Right lobe of liver (tissue), 6 donors: ENCODE data around the gene CDH12. TPM values are rescaled to one million over a fixed set of nuclear protein-coding genes. Genes with fewer than 3 reads are reported as not detected.

Experiments used
- ATAC-seq, 4 donors: fragments of 200-7000 bp; cut with Tn5 transposase; one replicate each; pipeline ENCODE4 v1.9.1; 2020; ENCODE audit warnings: mild to moderate bottlenecking in 4 of 4, moderate library complexity in 4 of 4
- DNase-seq, 3 donors: peaks; one replicate each; pipeline ENCODE4 v3.0.0-alpha.2; 2020
- H3K27ac ChIP-seq, 3 donors: fragments of 200-600 bp; one replicate each; pipeline ENCODE4 v1.8.0; 2022
- H3K27me3 ChIP-seq, 2 donors: fragments of 200-600 bp; one replicate each; pipeline ENCODE4 v1.8.0; 2022
- H3K36me3 ChIP-seq, 4 donors: fragments of 200-600 bp; sonication (generic) in 1 of 4; one replicate each; pipeline versions ENCODE4 v1.5.1 to v1.8.0; 2017 to 2022; ENCODE audit warnings: control low read depth in 1 of 4
- H3K4me1 ChIP-seq, 4 donors: fragments of 200-600 bp; sonication (generic) in 1 of 4; one replicate each; pipeline versions ENCODE4 v1.5.1 to v1.8.0; 2017 to 2022; ENCODE audit warnings: control low read depth in 1 of 4
- H3K4me3 ChIP-seq, 3 donors: fragments of 200-600 bp; one replicate each; pipeline ENCODE4 v1.8.0; 2022
- H3K9me3 ChIP-seq, 4 donors: fragments of 200-600 bp; sonication (generic) in 1 of 4; one replicate each; pipeline versions ENCODE4 v1.5.1 to v1.8.0; 2017 to 2022; ENCODE audit warnings: control low read depth in 1 of 4
- CTCF ChIP-seq, 4 donors: fragments of 200-600 bp in 3 of 4; fragments of 450-650 bp in 1 of 4; IDR thresholded peaks; one replicate each; pipeline versions ENCODE4 v1.5.1 to v1.8.0; 2016 to 2022; ENCODE audit warnings: antibody characterized with exemption in 4 of 4, mild to moderate bottlenecking in 2 of 4
- POLR2A ChIP-seq: fragments of 450-650 bp; IDR thresholded peaks from one replicate; pipeline ENCODE4 v1.6.1; 2017; ENCODE audit warnings: antibody characterized with exemption, mild to moderate bottlenecking
- WGBS: methylation state at CpG from one replicate; pipeline ENCODE4 v1.1.6; 2018; ENCODE audit warnings: low coverage, low lambda C conversion rate; ENCODE audit not compliant: insufficient coverage; ENCODE audit errors: missing lambda C conversion rate; 5-methylcytosine and 5-hydroxymethylcytosine counted together
- intact Hi-C, 2 donors: fragments of 100-400 bp; cut with DNase I; formaldehyde crosslinking; loops; one replicate each; pipeline versions ENCODE4 v1.11.2 to v1.14.1; 2022
- total RNA-seq, 6 experiments: library from RNA; depleted of rRNA in 2 of 6; stranded (reverse); fragments of >200 nt in 2 of 6; fragmentation: NEBNext Ultra II Directional in 3 of 6; extraction: Animal tissue kit (Norgen Biotek cat#: 25700) in 3 of 6; gene quantifications; one replicate each; pipeline versions ENCODE4 v1.1.0 to v1.2.4, GENCODE V29; 2016 to 2023
- donor health status: DM: no; HTN: yes; CAD: no.
- donor health status: DM: no; HTN: no; CAD: no.
- donor health status: DM: no; HTN: no; CAD: no.
- donor health status: DM: no; HTN: yes; CAD: no.
- donor health status: DM: no; HTN: yes; CAD: no.

The CDH12 gene
- total RNA-seq, 6 experiments from 2014 or later = 0.42 to 1.0 (median 0.77) TPM; not detected in 3

DNA sequence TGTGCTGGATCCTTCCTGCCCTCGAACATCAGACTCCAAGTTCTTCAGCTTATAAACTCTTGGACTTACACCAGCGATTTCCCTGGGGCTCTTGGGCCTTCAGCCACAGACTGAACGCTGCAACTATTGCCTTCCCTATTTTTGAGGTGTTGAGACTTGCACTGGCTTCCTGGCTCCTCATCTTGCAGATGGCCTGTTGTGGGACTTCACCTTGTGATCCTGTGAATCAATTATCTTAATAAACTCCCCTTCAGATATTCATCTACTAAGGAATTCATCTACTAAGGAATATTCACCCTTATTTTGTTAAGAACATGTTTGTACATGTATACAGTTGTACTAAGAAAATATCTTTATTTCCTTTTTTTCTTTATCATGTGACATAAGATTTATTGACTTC, 1079.7 kb downstream of the CDH12 start:
- Histone ChIP-seq H3K4me1 (no peaks in the 10 kb centered on the region), H3K9me3 (no peaks in the 10 kb centered on the region), H3K27me3 (no peaks in the 10 kb centered on the region), H3K4me3 (no peak overlapping the region), H3K27ac (no peak overlapping the region), H3K36me3 (no peaks in the 10 kb centered on the region)
- 68% methylated on average over 3 of the region's 3 CpGs for WGBS
- DNase-seq = no peak
- intact Hi-C loops = no loop called here
- no peak for TF ChIP-seq CTCF (IDR thresholded peaks at IDR 0.05)
- no peak for TF ChIP-seq POLR2A
- no peak for ATAC-seq

DNA sequence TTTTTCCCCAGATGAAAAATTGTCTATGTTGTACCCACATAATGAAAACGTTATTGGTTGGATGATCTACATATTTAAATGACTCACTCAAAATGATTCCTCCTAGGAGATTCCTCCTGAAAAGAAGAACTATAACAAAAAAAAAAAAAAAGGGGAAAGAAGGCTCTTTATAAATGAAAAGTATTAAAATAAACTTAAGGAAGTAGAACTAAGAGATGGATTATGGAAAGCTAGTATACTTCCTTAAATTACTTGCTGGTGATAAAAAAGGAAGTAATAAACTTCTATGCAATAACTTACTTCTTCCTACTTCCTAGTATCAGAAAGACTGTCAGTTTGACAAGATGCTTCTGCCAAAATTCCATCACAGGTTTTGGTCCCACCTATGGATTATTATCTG, 1087.7 kb downstream of the CDH12 start:
- no peak for ATAC-seq

GRCh38 chr5:21739096-21739495, 1114.0 kb downstream of the CDH12 start:
- Histone ChIP-seq H3K4me3 (no peak overlapping the region), H3K4me1 (no peaks in the 10 kb centered on the region), H3K27me3 (no peaks in the 10 kb centered on the region), H3K27ac (no peak overlapping the region), H3K9me3 (no peaks in the 10 kb centered on the region), H3K36me3 (no peaks in the 10 kb centered on the region)
- ATAC-seq (no peak), DNase-seq (no peak)
- no peak for TF ChIP-seq POLR2A
- no peak for TF ChIP-seq CTCF (IDR thresholded peaks at IDR 0.05)
- intact Hi-C loops = no loop called here

More for the DNA sequence above, 1087.7 kb downstream of the CDH12 start:
- H3K36me3 ChIP-seq = no peaks in the 10 kb centered on the region
- H3K27me3 ChIP-seq = no peaks in the 10 kb centered on the region
- no peak for DNase-seq
- no peaks in the 10 kb centered on the region for H3K9me3 ChIP-seq
- no peak overlapping the region for H3K27ac ChIP-seq
- intact Hi-C loops = no loop called here
- 20% methylated on average over 1 of the region's 1 CpG for WGBS
- H3K4me1 ChIP-seq = no peaks in the 10 kb centered on the region
- H3K4me3 ChIP-seq = no peak overlapping the region
- TF ChIP-seq POLR2A (no peak), CTCF (IDR thresholded peaks at IDR 0.05) (no peak)

- H3K27me3 ChIP-seq = no peaks in the 10 kb centered on the region
- intact Hi-C loops = no loop called here
- no peak overlapping the region for H3K4me3 ChIP-seq
- no peaks in the 10 kb centered on the region for H3K9me3 ChIP-seq
- no peak overlapping the region for H3K27ac ChIP-seq
- H3K4me1 ChIP-seq = no peaks in the 10 kb centered on the region
- ATAC-seq (no peak), DNase-seq (no peak)
- H3K36me3 ChIP-seq = no peaks in the 10 kb centered on the region
- TF ChIP-seq CTCF (IDR thresholded peaks at IDR 0.05) (no peak), POLR2A (no peak)
- 44% methylated on average over 2 of the region's 2 CpGs for WGBS
Measured at GRCh38 chr5:21723500-21723899, 1129.6 kb downstream of the CDH12 start.
